CD4-positive, alpha-beta T cell treated with Interleukin-1 beta for 1 hour (primary cell): ENCODE data around the gene CSAD.
"Not testable (repeated sequence)": the region's sequence is repeated elsewhere in the genome, so short reads cannot be mapped to it uniquely, and the experiment has no call there.

ENCODE experiments used
- DNase-seq, 2 donors: peaks; one replicate each; pipeline ENCODE4 v3.0.0-alpha.2; 2020 to 2022

The CSAD gene

DNA sequence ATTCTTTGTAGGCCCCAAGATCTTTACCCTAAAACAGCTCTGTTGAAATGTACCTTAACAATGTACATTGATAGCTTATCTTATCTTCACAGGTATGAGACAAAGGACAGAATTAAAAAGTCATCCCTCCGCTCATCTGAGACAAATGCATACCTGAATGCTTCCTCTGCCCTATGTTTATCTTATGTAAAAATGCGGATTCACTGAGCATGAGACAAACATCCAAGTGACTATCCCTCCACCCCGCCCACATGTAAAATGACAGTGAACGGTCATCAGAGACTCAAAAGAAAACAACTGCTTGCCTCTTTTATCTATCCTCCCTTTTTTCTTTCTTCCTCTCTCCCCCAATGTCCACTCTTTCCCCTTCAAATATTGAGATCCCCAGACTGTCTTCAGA, 37.4 kb downstream of the CSAD start:
- no peak for DNase-seq

GRCh38 chr12:53133722-53134121, 47.0 kb downstream of the CSAD start:
- no peak for DNase-seq

GRCh38 chr12:53131844-53132243, 48.9 kb downstream of the CSAD start:
- no peak for DNase-seq

- peak in 1 of 2 donors; percentile 9 for DNase-seq
Observed at GRCh38 chr12:53128780-53129569, 51.8 kb downstream of the CSAD start.

- no peak for DNase-seq
Observed at GRCh38 chr12:53127169-53127568, 53.6 kb downstream of the CSAD start.

GRCh38 chr12:53124352-53124723, 56.4 kb downstream of the CSAD start:
- no peak for DNase-seq

GRCh38 chr12:53123578-53124351, 57.0 kb downstream of the CSAD start:
- no peak for DNase-seq

DNA sequence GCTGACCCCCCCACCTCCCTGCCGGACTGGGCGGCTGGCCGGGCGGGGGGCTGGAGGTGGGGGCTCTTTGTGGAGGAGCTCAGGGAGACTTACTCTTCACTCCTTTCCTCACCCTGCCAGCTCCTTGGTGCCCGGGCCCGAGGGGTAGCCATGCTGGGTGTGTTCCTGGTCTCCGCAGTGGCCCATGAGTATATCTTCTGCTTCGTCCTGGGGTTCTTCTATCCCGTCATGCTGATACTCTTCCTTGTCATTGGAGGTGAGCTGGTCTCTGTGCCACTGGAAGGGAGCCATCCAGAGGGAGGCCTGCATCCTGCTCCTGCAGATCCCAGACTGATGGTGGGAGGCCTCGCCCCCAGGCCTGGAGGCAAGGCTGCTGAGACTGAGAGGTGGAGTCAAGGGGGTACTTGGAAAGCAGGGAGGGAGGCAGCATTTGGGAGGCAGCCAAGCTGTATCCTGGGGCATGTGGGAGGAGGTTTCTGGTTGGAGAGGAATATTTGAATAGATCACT, 57.7 kb downstream of the CSAD start:
- no peak for DNase-seq

DNA sequence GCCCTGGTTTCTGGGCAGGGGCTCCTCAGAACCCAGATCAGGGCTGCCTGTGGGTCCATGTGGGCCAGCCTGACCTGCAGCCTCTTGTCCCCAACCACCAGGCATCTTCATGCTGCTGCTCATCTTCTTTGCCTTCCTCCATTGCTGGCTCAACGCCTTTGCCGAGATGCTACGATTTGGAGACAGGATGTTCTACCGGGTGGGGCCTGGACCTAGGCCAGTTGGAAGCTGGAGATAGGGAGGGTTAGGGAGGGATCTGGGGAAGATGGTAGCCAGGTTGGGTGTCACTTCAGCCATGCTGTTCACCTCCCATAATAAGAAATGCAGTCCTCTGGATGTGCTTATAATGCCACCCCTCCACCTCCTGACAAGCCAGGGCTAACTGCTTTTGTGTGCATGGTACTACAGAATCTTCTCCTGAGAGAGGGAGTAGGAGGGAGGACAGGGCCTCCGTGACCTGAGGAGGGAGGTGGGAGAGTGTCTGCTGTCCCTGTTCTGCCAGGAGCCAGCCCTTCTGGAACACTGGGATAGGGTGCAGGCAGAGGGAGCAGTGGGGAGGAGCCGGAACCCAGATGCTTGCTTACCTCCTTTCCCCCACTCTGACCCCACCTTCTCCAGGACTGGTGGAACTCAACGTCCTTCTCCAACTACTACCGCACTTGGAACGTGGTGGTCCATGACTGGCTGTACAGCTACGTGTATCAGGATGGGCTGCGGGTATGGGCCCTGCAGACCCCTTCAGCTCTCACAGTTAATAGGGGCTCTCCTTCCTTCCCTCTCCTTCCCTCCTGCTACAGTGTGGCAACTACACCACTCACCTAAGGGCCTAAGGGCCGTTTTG, 59.8 kb downstream of the CSAD start:
- DNase-seq, result no peak

- no peak for DNase-seq
Observed at GRCh38 chr12:53118751-53119300, 61.9 kb downstream of the CSAD start.

DNA sequence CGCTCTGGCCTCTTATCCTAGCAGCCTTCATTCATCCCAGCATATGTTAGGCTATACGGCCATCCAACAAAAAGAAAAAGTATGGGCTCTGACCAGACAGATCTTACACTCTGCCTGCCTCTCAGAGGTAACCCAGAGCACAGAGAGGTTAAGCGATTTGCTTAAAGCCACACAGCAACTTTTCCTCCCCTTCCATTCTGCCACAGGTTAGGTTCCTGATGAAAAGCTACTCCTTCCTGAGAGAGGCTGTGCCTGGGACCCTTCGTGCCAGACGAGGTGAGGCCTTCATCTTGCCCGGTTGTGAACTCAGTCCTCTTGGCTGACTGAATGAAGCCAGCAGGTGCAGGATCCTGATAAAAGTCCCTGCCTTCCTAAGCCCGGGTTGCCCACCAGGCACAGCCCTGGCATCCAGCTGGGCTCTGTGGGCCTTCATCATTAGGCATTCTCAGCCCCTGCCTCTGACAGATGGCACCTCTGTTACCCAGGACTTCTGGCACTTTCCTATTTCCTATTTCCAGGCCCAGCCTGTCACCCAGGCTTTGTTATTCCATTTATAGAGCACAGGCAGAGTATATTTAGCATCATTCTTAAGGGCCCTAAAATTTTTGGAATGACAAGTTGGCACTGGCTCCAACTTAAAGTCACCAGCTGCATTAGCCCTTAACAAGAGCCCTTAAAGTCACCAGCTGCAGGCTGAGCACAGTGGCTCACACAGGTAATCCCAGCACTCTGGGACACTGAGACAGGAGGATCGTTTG, 64.7 kb downstream of the CSAD start:
- no peak for DNase-seq

DNA sequence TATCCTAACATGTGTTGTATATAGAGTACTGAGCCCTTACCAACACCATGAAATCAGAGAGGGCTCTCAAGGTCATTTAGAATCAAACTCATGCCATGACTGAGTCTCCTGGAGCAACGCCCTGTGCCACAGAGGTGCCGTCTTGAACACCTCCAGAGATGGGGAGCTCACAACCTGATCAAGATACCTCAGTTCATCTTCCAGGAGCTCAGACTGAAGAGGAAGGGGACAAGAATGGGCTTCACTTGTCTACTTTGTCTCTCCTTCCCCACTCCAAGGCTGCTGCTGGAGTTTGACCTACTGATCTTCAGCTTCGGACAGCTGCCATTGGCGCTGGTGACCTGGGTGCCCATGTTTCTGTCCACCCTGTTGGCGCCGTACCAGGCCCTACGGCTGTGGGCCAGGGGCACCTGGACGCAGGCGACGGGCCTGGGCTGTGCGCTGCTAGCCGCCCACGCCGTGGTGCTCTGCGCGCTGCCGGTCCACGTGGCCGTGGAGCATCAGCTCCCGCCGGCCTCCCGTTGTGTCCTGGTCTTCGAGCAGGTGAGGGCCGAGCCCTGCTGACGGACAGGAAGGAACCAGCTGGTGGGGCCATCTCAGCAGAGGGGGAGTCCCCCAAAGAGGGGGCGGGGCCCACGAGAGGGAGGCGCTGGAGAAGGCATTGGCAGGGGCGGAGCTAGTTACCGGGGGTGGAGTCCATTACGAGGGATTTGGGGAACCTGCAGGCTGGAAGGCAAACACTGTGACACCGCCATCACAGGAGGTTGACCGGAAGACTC, 65.4 kb downstream of the CSAD start:
- no peak for DNase-seq

DNA sequence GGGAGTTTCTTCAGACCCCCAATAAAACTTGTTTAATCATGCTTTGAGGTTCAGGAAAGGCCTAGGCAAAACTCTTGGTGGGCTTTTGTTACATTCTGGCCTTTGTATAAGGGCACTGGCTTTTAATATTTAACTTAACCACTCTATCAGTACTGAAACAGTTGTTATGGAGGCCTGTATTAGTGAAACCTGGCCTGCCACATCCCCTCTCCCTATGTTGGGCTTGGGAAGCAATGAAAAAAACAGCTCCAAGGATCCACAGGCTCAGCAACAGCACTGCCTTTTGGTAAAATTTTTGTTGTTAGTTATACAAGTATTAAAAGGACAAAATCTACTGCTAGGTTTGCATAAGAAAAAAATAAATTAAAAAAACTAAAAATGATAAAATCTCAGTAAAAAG, 66.8 kb downstream of the CSAD start:
- no peak for DNase-seq

DNA sequence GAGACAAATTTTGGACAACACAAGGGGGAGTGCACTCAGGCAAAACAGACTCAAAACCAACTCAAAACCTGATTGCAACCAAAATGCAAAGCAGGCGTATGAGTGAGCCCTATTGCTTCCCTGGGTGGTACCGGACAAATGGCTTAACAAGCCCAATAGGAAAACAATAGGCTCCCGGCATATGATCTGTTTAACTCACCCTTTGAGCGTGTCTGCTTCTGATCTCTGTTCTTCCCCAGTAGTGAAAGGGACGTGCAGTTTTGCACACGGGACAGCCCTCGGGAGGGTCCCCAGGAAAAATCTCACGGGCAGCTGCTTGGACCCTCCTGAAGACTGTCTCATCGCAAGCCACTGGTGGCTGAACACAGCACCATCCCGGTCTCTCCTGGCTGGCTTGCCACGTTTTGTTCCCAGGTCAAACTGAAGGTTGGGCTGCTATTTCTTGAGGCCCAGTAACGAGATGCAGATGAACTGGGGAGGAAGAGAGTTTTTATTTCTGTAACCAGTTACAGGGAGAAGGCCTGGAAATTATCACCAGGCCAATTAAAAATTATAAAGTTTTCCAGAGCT, 67.5 kb downstream of the CSAD start:
- DNase-seq, result no peak

DNA sequence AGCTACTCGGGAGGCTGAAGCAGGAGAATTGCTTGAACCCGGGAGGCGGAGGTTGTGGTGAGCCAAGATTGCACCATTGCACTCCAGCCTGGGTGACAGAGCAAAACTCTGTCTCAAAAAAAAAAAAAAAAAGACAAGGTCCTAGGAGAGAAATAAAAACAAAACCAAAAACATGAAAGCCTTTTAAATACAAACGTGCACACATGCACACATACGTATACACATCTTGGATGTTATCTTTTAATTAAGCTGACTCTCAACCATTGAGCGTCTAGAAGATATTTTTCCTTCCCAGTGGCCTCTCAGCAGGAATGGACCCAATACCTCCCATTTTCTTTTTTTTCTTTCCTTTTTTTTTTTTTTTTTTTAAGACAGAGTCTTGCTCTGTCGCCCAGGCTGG, 68.3 kb downstream of the CSAD start:
- DNase-seq, result not testable (repeated sequence)
